Neural cell (in vitro differentiated cells): ENCODE data around the gene MGAT5B. TPM values are rescaled to one million over a fixed set of nuclear protein-coding genes. Genes with fewer than 3 reads are reported as not detected.

Experiments
- H2AFZ ChIP-seq: fragments of 200-600, 300-800 bp; sonication (generic), shearing (Covaris generic); 2 replicates; pipeline ENCODE4 v1.6.0; 2014; ENCODE audit warnings: low read depth, mild to moderate bottlenecking, antibody characterized with exemption, low read length, moderate library complexity
- H3F3A ChIP-seq: fragments of 200-600 bp; shearing (Covaris generic); 2 replicates; pipeline ENCODE4 v1.6.1; 2016; ENCODE audit warnings: mild to moderate bottlenecking, moderate library complexity, mixed read lengths, antibody characterized with exemption, low read length; ENCODE audit not compliant: insufficient read depth, poor library complexity, severe bottlenecking
- H3K27ac ChIP-seq: fragments of 200-600, 300-800 bp; sonication (generic), shearing (Covaris generic); 2 replicates; pipeline ENCODE4 v1.5.1; 2014; ENCODE audit warnings: mild to moderate bottlenecking, low read length, moderate library complexity
- H3K27me3 ChIP-seq: fragments of 300-800, 200-600 bp; sonication (generic), shearing (Covaris generic); 2 replicates; pipeline ENCODE4 v1.6.0; 2014; ENCODE audit warnings: mild to moderate bottlenecking, low read depth, low read length, moderate library complexity; ENCODE audit not compliant: insufficient read depth
- H3K36me3 ChIP-seq: fragments of 300-800, 200-600 bp; sonication (generic), shearing (Covaris generic); 2 replicates; pipeline ENCODE4 v1.5.1; 2014; ENCODE audit warnings: mild to moderate bottlenecking, antibody characterized with exemption, low read length, moderate library complexity; ENCODE audit not compliant: insufficient read depth
- H3K4me2 ChIP-seq: fragments of 300-800, 200-600 bp; sonication (generic), shearing (Covaris generic); 2 replicates; pipeline ENCODE4 v1.6.0; 2014; ENCODE audit warnings: mild to moderate bottlenecking, low read length
- H3K4me3 ChIP-seq: fragments of 300-800, 200-600 bp; sonication (generic), shearing (Covaris generic); 2 replicates; pipeline ENCODE4 v1.5.1; 2014; ENCODE audit warnings: mild to moderate bottlenecking, low read length, moderate library complexity
- H3K79me2 ChIP-seq: fragments of 200-600 bp; shearing (Covaris generic); replicated peaks from 2 replicates; pipeline ENCODE4 v1.6.0; 2014; ENCODE audit warnings: mild to moderate bottlenecking, low read length, moderate library complexity; ENCODE audit not compliant: insufficient read depth
- H3K9ac ChIP-seq: fragments of 300-800, 200-600 bp; sonication (generic), shearing (Covaris generic); 2 replicates; pipeline ENCODE4 v1.6.1; 2016; ENCODE audit warnings: mild to moderate bottlenecking, low read length, mixed read lengths
- H3K9me2 ChIP-seq: fragments of 200-600 bp; shearing (Covaris generic); 2 replicates; pipeline ENCODE4 v1.6.1; 2016; ENCODE audit warnings: mild to moderate bottlenecking, low read length, mixed read lengths; ENCODE audit not compliant: insufficient read depth
- H3K9me3 ChIP-seq: fragments of 200-600, 300-800 bp; sonication (generic), shearing (Covaris generic); 2 replicates; pipeline ENCODE4 v1.6.1; 2016; ENCODE audit warnings: mild to moderate bottlenecking, mixed run types, low read length, moderate library complexity, mixed read lengths
- H4K20me1 ChIP-seq: fragments of 200-600 bp; shearing (Covaris generic); 2 replicates; pipeline ENCODE4 v1.6.1; 2016; ENCODE audit warnings: mild to moderate bottlenecking, mixed run types; ENCODE audit not compliant: insufficient read depth
- CTCF ChIP-seq: fragments of 450-650 bp; IDR thresholded peaks from 2 replicates; pipeline ENCODE4 v1.5.1; 2014; ENCODE audit warnings: antibody characterized with exemption, mild to moderate bottlenecking, moderate library complexity; ENCODE audit not compliant: poor library complexity, severe bottlenecking
- EP300 ChIP-seq: fragments of 450-650 bp; conservative IDR thresholded peaks from 2 replicates; pipeline ENCODE4 v1.6.1; 2014; ENCODE audit warnings: antibody characterized with exemption, mild to moderate bottlenecking, moderate library complexity; ENCODE audit not compliant: poor library complexity, severe bottlenecking
- EZH2 ChIP-seq: fragments of 200-600, 300-800 bp; shearing (Covaris generic), sonication (generic); IDR thresholded peaks from 2 replicates; pipeline ENCODE4 v1.6.1; 2014; ENCODE audit warnings: antibody characterized with exemption, low read length, borderline replicate concordance, mild to moderate bottlenecking; ENCODE audit not compliant: insufficient read depth, poor library complexity, severe bottlenecking
- MXI1 ChIP-seq: fragments of 450-650 bp; conservative IDR thresholded peaks from 2 replicates; pipeline ENCODE4 v1.6.1; 2014; ENCODE audit warnings: antibody characterized with exemption, mild to moderate bottlenecking; ENCODE audit not compliant: poor library complexity, severe bottlenecking
- POLR2AphosphoS5 ChIP-seq: IDR thresholded peaks from 2 replicates; pipeline ENCODE4 v1.6.1; 2012
- RAD21 ChIP-seq: fragments of 450-650 bp; conservative IDR thresholded peaks from 2 replicates; pipeline ENCODE4 v1.6.1; 2014; ENCODE audit warnings: antibody characterized with exemption, mild to moderate bottlenecking, moderate library complexity
- REST ChIP-seq: IDR thresholded peaks from 2 replicates; pipeline ENCODE4 v1.6.1; 2012; ENCODE audit warnings: borderline replicate concordance
- SMC3 ChIP-seq: fragments of 450-650 bp; conservative IDR thresholded peaks from 2 replicates; pipeline ENCODE4 v1.6.1; 2014; ENCODE audit warnings: antibody characterized with exemption, mild to moderate bottlenecking, moderate library complexity; ENCODE audit not compliant: poor library complexity
- TAF1 ChIP-seq: IDR thresholded peaks from 2 replicates; pipeline ENCODE4 v1.6.1; 2012; ENCODE audit warnings: low read depth
- polyA plus RNA-seq: library from polyadenylated mRNA; depleted of rRNA; stranded (reverse); fragments of >200 nt; gene quantifications from 2 replicates; pipeline ENCODE4 v1.2.3, GENCODE V29; 2014

Gene MGAT5B
- polyA plus RNA-seq, 1 donor from 2014 or later = 8.8 TPM

- Histone ChIP-seq H3K9ac (no peak overlapping the region), H3K4me2 (no peak overlapping the region), H3K4me3 (no peak overlapping the region), H4K20me1 (no peaks in the 10 kb centered on the region), H3K36me3 (no peaks in the 10 kb centered on the region), H3K9me2 (no peaks in the 10 kb centered on the region), H3K27ac (no peak overlapping the region), H3K79me2 (no peaks in the 10 kb centered on the region), H3K9me3 (no peaks in the 10 kb centered on the region), H3K27me3 (no peaks in the 10 kb centered on the region), H3F3A (no peaks in the 10 kb centered on the region), H2AFZ (no peak overlapping the region)
- TF ChIP-seq TAF1 = no peak
- no peak for TF ChIP-seq POLR2AphosphoS5
- TF ChIP-seq MXI1 = no peak
- TF ChIP-seq REST = no peak
- no peak for TF ChIP-seq RAD21
- no peak for TF ChIP-seq EZH2
- no peak for TF ChIP-seq CTCF
- no peak for TF ChIP-seq EP300
- no peak for TF ChIP-seq SMC3
Observed at GRCh38 chr17:76949913-76950695, 81.9 kb downstream of the MGAT5B start.

- no peak for TF ChIP-seq RAD21
- no peak for TF ChIP-seq REST
- no peak for TF ChIP-seq SMC3
- no peak for TF ChIP-seq POLR2AphosphoS5
- TF ChIP-seq MXI1 = no peak
- TF ChIP-seq EZH2 = no peak
- no peak for TF ChIP-seq TAF1
- TF ChIP-seq EP300 = no peak
- no peak for TF ChIP-seq CTCF
- H3K9me3 ChIP-seq = no peaks in the 10 kb centered on the region
- no peaks in the 10 kb centered on the region for H3K36me3 ChIP-seq
- H3K79me2 ChIP-seq = no peaks in the 10 kb centered on the region
- H3K9me2 ChIP-seq = no peaks in the 10 kb centered on the region
- no peaks in the 10 kb centered on the region for H4K20me1 ChIP-seq
- H3F3A ChIP-seq = no peaks in the 10 kb centered on the region
- no peak overlapping the region for H3K27ac ChIP-seq
- no peak overlapping the region for H2AFZ ChIP-seq
- H3K4me3 ChIP-seq = no peak overlapping the region
- H3K9ac ChIP-seq = no peak overlapping the region
- H3K27me3 ChIP-seq = no peaks in the 10 kb centered on the region
- no peak overlapping the region for H3K4me2 ChIP-seq
Observed at GRCh38 chr17:76951375-76951905, 83.2 kb downstream of the MGAT5B start.
